GM19397 (cell line): ENCODE results near the gene SPATA2.
"Not testable (repeated sequence)": the region's sequence is repeated elsewhere in the genome, so short reads cannot be mapped to it uniquely, and the experiment has no call there.

Experiments
- ATAC-seq: cut with Tn5 transposase; IDR thresholded peaks from one replicate; pipeline ENCODE4 v1.9.1; 2021; ENCODE audit warnings: mild to moderate bottlenecking, moderate library complexity; ENCODE audit not compliant: unreplicated experiment

SPATA2 gene

DNA sequence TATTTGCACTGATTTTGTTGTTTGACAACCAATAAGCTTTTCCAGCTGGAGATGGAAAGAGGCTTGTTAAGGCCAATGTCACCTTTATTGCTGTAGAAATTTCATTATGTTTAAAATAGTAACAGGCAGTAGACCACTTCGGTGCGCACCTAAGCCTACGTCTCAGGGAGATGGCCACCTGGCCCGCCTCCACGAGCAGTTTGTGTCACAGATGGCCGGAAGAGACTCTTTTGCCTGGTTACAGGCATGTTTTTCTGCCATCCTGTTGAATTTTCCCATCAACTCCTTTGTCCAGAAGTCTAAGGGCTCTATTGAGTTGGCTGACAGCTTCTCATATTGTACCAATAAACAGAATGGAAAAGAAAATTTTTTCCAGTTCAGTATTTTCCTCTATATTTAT lies 51.7 kb downstream of the SPATA2 start:
- ATAC-seq, result no peak

- ATAC-seq, result no peak
These were observed 52.6 kb downstream of the SPATA2 start for GRCh38 chr20:49862607-49863200.

- not testable (repeated sequence) for ATAC-seq
These were observed 54.1 kb downstream of the SPATA2 start for GRCh38 chr20:49861232-49861631.

DNA sequence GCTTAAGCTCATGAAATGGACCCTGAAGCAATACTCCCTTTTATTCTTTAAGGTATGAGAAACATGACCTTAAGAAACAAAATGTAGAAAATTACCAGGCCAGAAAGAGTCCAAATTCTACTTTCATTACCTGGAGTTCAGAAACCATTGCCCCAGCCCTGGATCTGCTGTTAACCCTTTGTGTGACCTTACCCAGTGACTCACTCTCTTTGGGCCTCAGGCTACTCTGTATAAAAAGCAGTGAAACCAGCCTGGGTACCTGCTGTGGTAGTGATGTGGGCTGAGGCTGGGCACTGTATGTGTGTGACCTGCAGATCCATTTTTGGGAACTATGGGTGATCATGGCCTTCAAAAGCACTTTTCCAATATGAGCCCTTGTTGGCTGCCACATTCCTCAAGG lies 55.5 kb downstream of the SPATA2 start:
- ATAC-seq, result no peak

- ATAC-seq, result no peak
These were observed 56.3 kb downstream of the SPATA2 start for GRCh38 chr20:49859011-49859410.

- ATAC-seq, result no peak
These were observed 57.2 kb downstream of the SPATA2 start for GRCh38 chr20:49858076-49858585.

GRCh38 chr20:49856904-49857303 lies 58.4 kb downstream of the SPATA2 start:
- no peak for ATAC-seq

DNA sequence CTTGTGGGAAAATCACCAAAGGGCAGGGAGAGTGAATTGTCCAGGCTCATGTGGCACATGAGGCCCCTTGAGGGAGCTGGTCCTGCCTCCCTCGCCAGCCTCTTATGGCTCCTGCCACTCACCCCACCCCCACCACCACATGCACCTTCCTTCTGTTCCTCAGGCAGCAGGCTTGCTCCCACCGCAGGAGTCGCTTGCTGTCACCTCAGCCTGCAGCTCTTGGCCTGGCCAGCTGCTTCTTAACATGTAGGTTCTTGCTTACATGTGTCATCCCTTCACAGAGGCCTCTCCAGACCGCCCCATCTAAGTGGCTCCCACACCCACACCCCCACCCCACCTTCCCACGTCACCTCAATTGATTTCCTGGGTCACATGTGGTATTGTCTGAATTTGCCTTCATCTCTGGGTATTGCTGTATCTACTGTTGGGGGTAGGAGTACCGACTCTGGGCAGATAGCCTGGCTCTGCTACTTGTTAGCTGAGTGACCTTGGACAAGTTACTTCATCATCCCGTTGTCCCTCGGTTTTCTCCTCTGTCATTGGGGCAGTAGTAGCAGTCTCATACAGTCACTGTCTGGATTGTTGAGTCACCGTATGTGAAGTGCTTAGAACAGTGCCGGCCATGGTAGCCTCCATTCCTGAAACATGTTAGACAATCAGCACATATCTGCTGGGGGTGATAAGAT lies 61.0 kb downstream of the SPATA2 start:
- no peak for ATAC-seq

GRCh38 chr20:49853640-49854039 lies 61.7 kb downstream of the SPATA2 start:
- ATAC-seq, result no peak
